ENCODE measurements around the gene BTBD6.

The BTBD6 gene

GRCh38 chr14:105226198-105226597 is 22.1 kb upstream of the BTBD6 start:
- no peak for DNase-seq (ENCODE audit: extremely low read depth, insufficient read length)
- no peak for TF ChIP-seq CTCF (IDR thresholded peaks at IDR 0.05; ENCODE audit: insufficient read depth, low read length, poor library complexity, severe bottlenecking)
- no peak overlapping the region for H3K4me3 ChIP-seq (replicated peaks; ENCODE audit: low read depth, low read length)
- H3K27me3 ChIP-seq (replicated peaks; ENCODE audit: control insufficient read depth, insufficient read depth, low read length), result no peaks in the 10 kb centered on the region
- H3K36me3 ChIP-seq (ENCODE audit: control insufficient read depth, insufficient read depth, low read length), result peaks cover 11% of the 10 kb centered on the region

DNA sequence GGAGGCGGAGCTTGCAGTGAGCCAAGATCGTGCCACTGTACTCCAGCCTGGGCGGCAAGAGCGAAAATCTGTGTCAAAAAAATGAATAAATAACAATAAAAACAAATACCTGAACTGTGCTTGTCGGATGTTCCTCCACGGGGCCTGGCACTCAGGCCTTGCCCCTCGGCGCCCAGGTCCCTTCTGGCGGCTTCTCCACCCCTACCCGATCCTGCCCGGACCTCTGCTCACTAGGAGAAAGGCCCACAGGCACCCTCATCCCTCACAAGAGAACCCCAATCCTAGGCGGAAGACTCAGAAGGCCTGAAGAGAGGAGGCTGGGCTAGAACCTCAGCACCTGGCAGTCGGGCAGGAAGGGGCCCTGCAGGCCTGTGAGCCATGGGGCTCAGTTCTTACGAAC is 21.0 kb upstream of the BTBD6 start:
- no peak for DNase-seq (ENCODE audit: extremely low read depth, insufficient read length)
- Histone ChIP-seq H3K27me3 (replicated peaks; ENCODE audit: control insufficient read depth, insufficient read depth, low read length) (no peaks in the 10 kb centered on the region), H3K4me3 (replicated peaks; ENCODE audit: low read depth, low read length) (no peak overlapping the region), H3K36me3 (ENCODE audit: control insufficient read depth, insufficient read depth, low read length) (peaks cover 9% of the 10 kb centered on the region)
- no peak for TF ChIP-seq CTCF (IDR thresholded peaks at IDR 0.05; ENCODE audit: insufficient read depth, low read length, poor library complexity, severe bottlenecking)

GRCh38 chr14:105228562-105228961 is 19.8 kb upstream of the BTBD6 start:
- Histone ChIP-seq H3K4me3 (replicated peaks; ENCODE audit: low read depth, low read length) (no peak overlapping the region), H3K27me3 (replicated peaks; ENCODE audit: control insufficient read depth, insufficient read depth, low read length) (no peaks in the 10 kb centered on the region), H3K36me3 (ENCODE audit: control insufficient read depth, insufficient read depth, low read length) (peaks cover 5% of the 10 kb centered on the region)
- no peak for TF ChIP-seq CTCF (IDR thresholded peaks at IDR 0.05; ENCODE audit: insufficient read depth, low read length, poor library complexity, severe bottlenecking)
- DNase-seq (ENCODE audit: extremely low read depth, insufficient read length), result no peak

- no peak for TF ChIP-seq CTCF (IDR thresholded peaks at IDR 0.05; ENCODE audit: insufficient read depth, low read length, poor library complexity, severe bottlenecking)
- Histone ChIP-seq H3K36me3 (ENCODE audit: control insufficient read depth, insufficient read depth, low read length) (peaks cover 5% of the 10 kb centered on the region), H3K27me3 (replicated peaks; ENCODE audit: control insufficient read depth, insufficient read depth, low read length) (no peaks in the 10 kb centered on the region), H3K4me3 (replicated peaks; ENCODE audit: low read depth, low read length) (no peak overlapping the region)
- no peak for DNase-seq (ENCODE audit: extremely low read depth, insufficient read length)
Observed at GRCh38 chr14:105229099-105229655, 19.2 kb upstream of the BTBD6 start.

DNA sequence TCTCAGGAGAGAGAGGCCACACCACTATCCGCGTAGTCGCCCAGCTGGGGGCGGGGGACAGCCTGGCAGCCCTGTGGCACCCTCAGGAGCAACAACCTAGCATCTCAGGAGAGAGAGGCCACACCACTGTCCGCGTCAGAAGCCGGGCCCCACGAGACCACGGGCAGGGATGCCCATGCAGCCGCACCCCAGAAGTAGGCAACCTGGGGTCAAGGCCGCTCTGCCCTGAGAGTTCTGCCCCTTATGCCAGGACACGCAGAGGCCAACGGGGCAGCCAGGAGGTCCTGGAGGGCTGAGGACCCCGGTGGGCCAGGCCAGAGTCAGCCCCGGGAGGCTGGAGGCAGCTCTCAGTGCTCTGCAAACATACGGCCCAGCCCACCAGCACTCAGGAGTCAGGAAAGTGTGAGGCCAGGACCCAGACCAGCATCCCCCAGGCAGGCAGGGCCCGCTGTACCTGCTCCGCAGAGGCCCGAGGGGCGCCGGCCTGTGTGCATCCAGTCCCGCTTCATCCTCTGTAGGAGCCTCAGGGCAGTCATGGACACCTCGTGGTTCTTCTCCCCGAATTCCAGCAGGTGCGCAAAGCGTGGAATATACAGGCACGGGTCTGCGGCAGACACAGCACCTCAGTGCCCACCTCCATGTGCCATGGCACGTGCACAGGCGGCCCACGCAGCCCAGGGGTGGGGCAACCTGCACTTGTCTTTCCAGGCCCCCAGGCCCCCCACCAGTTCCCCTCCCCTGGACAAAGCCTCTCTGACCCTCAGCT is 7.3 kb upstream of the BTBD6 start:
- no peak for DNase-seq (ENCODE audit: extremely low read depth, insufficient read length)
- Histone ChIP-seq H3K36me3 (ENCODE audit: control insufficient read depth, insufficient read depth, low read length) (peaks cover 6% of the 10 kb centered on the region), H3K27me3 (replicated peaks; ENCODE audit: control insufficient read depth, insufficient read depth, low read length) (no peaks in the 10 kb centered on the region), H3K4me3 (replicated peaks; ENCODE audit: low read depth, low read length) (no peak overlapping the region)
- TF ChIP-seq CTCF (IDR thresholded peaks at IDR 0.05; ENCODE audit: insufficient read depth, low read length, poor library complexity, severe bottlenecking), result no peak

Data from GM06990 (cell line).